Adrenal gland (tissue), 5 donors: ENCODE results near the gene SULF2.

Experiments
- CTCF ChIP-seq, 6 experiments: fragments of 450-650 bp in 4 of 6; fragments of 200-600 bp in 2 of 6; sonication (generic) in 1 of 6; IDR thresholded peaks; 1 replicate in 5 of 6; 2 replicates in 1 of 6; pipeline versions ENCODE4 v1.5.1 to v1.8.0; 2016 to 2021; ENCODE audit warnings: antibody characterized with exemption in 6 of 6, mild to moderate bottlenecking in 2 of 6, moderate library complexity in 1 of 6
- POLR2A ChIP-seq, 2 donors: fragments of 450-650 bp; IDR thresholded peaks; one replicate each; pipeline ENCODE4 v1.6.1; 2017; ENCODE audit warnings: antibody characterized with exemption in 2 of 2, mild to moderate bottlenecking in 2 of 2, moderate library complexity in 1 of 2
- donor health status: DM: no; HTN: no; CAD: no.

- TF ChIP-seq CTCF (IDR thresholded peaks at IDR 0.05) (no peak), POLR2A (IDR thresholded peaks at IDR 0.05) (no peak)
Observed at GRCh38 chr20:47686545-47686944, 98.7 kb downstream of the SULF2 start.
